Endometrium (tissue), 2 donors: Measurements from ENCODE around the gene EXD2.
"Not testable (repeated sequence)": the region's sequence is repeated elsewhere in the genome, so short reads cannot be mapped to it uniquely, and the experiment has no call there.

Source experiments
- FAIRE-seq: peaks from 2 replicates; lab custom pipeline; 2012; peaks lifted over from hg19 to GRCh38; lab: Jason Lieb, UNC
- donor health status: control.
- donor health status: control.

The EXD2 gene

DNA sequence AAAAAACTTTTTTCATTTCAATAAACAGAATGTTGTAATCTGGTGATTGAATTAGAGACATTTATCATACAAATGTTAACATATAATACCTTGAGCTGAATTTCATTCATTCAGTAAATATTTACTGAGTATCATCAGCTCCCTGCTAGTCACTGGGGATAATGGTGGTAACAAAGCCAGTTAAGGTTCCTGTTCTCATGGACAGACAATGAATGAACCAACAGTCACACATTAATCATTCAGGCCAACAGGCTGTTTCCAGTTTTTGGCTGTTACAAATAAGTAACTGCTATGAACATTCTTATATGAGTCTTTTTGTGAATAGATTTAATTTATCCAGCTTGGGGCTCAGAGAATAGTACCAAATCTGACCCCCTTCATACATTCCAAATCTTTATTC is 13.5 kb downstream of the EXD2 start:
- FAIRE-seq: no peak

DNA sequence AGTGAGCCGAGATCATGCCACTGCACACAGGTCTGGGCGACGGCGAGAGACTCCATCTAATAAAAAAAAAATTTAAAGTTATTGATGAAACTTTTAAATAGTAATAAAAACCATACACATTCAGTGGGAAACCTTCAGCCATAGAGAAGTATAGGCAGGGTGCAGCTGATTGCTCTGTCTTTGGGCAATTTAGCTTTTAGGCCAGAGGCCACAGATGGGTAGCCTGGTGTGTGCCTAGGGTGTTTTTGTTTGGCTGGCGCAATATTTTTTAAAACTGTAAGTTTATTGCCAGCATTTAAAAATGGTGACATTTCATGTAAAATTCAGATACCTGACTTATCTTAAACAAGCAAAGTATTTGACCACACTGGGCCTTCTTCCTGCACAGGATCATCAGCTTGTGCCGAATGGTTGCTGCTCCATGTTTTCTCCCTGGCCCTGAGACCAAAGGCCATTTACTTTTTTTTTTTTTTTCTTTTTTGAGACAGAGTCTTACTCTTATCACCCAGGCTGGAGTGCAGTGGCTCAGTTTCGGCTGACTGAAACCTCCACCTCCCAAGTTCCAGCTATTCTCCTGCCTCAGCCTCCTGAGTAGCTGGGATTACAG is 16.2 kb downstream of the EXD2 start:
- FAIRE-seq: no peak

DNA sequence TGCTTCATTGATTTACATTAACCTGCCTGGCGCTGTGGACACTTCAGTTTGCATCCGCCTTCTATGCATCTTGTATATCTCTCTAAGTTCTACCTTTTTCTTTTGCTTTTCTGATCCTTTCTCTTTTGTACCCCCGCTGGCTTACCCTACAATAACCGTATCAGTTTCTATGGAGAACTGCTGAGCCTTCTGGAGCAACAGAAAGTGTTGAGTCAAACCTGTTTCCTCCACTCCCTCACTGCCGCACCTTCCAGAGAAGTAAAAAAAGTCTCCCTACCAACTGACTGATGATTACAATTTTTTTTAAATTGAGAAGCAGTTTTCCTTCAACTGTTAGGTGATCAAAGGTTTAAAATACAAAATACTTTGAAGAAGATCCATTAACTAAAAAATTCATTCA is 17.4 kb downstream of the EXD2 start:
- no peak for FAIRE-seq

DNA sequence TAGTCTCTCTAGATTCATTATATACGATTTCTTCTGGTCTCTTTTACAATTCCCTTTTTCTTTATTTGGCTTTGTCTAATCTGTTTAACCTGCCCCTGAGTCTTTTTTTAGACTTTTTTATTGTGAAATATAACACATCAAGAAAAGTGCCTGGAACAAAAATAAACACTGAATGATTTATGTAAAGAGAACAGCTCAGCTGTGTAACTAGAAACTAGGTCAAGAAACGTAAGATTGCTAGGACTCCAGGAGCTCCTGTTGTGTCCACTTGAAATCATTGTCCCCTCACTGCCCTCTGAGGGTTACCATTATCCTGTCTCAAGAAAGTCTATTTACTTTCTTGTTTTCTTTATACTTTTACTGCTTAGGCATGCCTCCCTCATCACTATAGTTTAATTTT is 23.1 kb downstream of the EXD2 start:
- no peak for FAIRE-seq

DNA sequence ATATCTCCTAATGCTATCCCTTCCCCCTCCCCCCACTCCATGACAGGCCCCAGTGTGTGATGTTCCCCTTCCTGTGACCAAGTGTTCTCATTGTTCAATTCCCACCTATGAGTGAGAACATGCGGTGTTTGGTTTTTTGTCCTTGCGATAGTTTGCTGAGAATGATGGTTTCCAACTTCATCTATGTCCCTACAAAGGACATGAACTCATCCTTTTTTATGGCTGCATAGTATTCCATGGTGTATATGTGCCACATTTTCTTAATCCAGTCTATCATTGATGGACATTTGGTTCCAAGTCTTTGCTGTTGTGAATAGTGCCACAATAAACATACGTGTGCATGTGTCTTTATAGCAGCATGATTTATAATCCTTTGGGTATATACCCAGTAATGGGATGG is 26.4 kb downstream of the EXD2 start:
- not testable (repeated sequence) for FAIRE-seq

DNA sequence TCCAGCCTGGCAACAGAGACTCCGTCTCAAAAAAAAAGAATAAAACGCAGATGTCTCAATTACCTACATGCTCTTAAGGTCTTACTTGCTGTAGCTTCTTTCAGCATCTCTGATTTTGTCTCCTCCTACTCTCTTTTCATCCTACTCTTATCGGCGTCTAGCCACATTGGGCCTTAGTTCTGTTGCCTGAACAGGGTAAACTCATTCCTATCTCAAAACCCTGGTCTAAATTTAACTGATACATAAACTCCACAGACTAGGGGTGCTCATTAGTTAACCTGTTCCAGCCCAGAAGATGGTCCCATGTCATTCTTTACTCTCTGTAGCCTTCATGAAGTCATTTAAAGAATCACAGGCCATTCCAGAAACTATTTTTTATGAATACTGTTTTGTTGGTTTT is 33.6 kb downstream of the EXD2 start:
- no peak for FAIRE-seq

DNA sequence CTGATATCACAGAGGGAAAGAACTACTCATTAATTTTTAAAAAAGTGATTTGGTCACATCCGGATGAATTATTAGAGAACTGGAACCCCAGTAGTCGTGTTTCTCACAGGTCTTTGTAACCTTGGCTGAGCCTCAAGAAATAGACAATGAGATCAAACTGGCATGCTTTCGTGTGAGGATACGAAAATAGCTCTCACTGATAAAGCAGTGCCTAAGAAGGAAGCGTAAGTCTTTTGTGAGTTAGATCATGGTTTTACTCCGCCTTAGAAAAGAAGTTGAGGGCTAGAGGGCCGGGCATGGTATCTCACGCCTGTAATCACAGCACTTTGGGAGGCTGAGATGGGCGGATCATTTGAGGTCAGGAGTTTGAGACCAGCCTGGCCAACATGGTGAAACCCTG is 34.9 kb downstream of the EXD2 start:
- no peak for FAIRE-seq

DNA sequence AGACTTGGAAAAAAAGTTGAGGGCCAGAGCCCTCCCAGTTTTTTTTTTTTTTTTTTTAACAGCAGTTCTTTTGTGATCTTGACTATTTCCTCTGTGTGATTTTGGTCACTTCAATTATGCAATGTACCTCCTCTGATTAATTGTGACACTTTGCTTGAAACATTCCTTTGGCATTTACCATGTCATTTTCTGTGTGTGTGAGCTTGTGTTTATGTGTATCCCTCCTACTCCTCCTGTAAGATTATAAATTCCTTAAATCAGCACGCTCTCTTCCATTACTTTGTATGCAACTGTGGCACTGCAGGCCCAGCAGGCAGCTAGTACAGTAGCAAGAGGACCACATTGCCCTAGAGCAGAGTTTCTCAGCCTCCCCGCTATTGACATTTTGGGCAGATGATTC is 35.4 kb downstream of the EXD2 start:
- no peak for FAIRE-seq

DNA sequence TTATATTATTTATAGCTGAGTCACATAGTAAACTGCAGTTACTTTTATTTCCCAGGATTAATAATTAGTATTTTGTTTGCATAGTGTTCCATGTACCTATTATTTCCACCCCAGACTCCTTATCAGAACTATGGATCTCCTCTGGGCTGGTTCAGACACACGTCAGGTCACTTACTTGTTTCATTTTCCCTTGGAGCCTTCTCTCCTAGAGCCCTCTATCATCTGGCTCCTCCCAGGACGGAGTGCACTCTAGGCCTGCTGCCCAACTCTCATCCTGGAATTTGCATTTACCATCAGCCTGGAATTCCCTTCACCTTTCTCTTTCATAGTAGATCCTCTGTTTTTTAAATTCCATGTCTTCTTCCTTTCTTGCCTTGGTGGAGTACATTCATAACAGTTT is 40.2 kb downstream of the EXD2 start:
- no peak for FAIRE-seq

DNA sequence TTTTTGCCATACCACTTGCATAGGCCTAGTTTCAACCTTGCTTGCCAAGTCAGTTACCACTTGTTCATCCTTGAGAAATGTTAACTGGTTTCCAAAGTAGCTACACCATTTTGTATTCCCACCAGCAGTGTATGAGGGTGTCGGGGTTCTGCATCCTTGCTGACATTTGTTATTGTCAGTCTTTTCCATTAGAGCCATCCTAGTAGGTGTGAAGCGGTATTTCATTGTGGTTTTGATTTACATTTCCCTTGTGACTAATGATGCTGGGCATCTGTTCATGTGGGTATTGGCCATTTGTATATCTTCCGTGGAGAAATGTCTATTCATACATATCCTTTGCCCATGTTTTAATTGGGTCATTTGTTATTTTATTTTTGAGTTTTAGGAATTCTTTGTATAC is 41.1 kb downstream of the EXD2 start:
- no peak for FAIRE-seq

DNA sequence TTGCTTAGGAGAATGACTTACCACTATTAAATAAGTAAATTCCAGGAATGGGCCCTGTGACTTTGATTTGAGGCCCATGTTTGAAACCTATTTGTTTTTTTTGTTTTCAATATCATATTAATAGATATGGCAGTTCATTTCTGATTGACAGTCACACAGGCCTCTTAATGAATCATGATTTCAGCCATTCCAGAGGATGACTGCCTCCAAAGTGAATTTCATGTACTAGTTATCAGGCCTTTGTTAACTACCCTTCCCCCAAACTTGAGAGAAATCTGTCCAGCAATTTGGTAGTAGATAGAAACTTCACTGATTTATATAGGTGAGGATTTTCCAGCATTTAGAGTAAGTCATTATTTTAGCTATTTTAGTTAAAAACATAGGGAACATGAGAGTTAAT is 42.8 kb downstream of the EXD2 start:
- FAIRE-seq: no peak

DNA sequence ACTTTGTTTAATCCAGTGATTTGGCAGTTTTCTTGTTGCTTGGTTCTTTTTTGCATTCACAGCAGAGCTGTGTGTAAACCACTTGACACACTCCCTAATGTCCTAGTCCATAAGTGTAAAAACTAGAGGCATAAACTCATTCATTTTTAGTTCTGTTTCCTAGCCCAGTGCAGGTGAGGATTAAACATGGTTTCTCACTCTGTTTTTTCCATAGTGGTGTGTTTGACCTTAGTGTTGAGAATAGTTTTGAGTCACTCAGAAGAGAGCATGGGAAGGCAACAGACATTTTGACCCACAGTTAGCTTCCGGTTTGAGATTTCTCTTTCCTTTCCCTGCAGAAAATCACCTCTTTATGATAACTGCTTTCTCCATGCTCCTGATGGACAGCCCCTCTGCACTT is 44.4 kb downstream of the EXD2 start:
- FAIRE-seq: no peak

DNA sequence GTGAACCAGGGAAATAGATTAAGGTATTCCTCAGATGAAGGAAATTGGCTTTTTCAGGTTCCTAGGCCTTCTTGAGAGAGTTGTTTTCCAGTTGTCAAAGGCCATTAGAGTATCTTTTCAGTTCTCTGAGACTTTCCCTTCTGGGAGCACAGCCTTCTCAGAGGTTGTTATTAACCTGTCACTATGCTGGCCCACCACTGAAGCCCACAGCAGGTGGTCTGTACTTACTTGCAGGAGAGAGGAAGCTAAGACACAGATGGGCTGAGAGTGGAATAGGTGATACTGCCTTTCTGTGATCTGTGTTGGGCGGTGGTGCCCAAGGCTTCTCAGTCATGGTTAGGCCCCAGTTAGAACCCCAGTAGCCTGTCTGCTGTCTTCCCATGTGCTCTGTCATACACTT is 45.8 kb downstream of the EXD2 start:
- FAIRE-seq: no peak

DNA sequence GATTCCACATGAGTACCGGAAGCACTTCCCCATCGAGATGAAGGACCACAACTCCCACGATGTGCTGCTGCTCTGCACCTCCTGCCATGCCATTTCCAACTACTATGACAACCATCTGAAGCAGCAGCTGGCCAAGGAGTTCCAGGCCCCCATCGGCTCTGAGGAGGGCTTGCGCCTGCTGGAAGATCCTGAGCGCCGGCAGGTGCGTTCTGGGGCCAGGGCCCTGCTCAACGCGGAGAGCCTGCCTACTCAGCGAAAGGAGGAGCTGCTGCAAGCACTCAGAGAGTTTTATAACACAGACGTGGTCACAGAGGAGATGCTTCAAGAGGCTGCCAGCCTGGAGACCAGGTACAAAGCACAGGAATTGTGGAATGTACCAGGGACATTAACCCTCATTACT is 46.3 kb downstream of the EXD2 start:
- FAIRE-seq: no peak

DNA sequence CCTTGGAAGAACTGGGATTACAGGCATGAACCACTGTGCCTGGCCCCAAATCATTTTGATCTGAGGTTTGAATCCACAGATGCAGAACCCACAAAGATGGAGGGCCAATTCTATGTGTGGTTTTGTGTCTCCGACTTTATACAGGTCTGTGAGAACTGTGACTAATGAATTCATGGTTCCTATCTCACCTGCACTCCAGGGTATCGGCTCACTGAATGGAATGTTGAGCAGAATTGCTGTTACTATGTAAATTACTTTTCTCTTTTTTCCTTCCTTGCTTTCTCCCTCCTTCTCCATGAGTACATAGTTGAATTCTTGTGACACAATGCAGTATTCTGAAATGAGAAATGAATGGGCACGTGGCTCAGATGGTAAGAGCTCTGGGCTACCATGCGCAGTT is 47.6 kb downstream of the EXD2 start:
- FAIRE-seq: no peak

DNA sequence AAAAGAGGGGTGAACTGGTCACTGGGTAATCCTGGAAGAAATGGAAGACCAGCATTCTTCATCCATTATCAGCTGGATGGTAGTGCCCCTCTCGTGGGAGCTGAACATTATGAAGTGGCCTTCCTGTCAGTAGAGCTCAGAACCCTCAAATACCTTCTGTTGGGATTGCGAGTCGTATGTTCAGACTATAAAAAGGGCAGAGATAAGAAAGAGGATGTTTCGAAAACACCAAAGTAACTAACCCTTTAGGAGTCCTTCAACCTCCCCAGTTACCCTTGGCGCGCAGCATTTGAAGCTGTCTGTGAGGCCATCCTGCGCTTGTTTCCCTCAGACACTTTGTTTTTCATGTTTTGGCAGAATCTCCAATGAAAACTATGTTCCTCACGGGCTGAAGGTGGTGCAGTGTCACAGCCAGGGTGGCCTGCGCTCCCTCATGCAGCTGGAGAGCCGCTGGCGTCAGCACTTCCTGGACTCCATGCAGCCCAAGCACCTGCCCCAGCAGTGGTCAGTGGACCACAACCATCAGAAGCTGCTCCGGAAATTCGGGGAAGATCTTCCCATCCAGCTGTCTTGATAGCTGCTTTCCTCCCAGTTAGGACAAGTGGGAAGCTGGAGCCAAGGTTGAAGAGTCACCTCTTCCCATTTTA is 49.4 kb downstream of the EXD2 start:
- FAIRE-seq: no peak

DNA sequence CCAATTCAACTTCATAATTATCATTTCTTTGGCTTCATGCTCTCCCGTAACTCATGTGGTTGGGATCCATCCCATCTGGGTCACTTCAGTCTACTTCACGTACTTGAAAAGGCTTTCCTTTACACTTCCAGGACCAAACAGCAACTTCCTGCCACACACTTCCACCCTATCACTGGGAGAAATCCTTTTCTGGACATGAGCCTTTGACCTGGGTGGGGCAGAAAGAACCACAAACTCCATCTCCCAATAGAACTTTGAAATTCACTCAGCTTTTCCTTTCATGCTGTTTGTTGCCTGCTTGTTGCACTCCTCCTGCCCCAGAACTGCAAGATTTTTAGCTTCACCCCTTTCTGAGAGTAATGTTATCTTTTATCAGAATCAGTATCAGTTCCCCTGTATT is 50.3 kb downstream of the EXD2 start:
- no peak for FAIRE-seq

DNA sequence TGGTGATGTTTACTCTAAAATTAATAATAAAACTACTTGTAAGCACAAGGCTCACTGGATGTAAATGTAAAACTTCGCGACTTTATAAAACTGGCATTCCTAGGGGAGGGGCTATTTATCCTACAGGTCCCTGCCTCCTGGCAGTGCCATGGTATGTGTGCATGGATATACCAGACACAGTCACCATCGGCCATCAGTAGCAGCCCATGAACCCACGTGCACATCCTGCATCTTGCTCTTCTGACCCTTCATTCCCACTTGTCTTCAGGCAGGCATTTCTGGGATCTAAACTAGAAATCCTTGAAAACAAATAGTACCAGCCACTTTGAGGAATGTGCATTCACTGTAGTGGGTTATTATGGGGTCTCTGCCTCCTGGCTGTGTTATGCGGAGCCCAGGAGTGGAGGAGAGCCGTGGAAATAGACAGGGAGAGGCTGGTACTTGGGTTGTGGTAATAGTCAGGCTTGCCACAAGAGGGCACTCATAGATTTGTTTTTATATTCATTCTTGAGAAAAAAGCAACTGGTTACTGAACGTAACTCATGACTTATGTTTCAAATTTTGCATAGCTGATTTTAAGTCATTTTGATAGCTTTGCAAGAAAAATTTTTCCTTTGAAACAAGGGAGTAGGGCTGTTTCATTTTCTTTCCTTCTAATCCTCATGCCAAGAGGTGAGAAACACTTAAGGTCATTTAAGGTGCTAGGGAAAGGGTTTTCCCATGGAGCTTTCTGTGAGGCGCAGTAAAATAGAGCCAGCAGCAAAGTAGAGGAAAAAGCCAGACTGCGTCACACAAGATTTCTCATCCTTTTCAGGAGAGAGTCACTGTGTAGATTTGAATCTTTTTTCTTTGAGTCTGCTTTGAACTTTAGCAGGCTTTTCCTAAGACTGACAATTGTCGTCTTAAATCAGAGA is 51.3 kb downstream of the EXD2 start:
- peak; percentile 65 for FAIRE-seq

DNA sequence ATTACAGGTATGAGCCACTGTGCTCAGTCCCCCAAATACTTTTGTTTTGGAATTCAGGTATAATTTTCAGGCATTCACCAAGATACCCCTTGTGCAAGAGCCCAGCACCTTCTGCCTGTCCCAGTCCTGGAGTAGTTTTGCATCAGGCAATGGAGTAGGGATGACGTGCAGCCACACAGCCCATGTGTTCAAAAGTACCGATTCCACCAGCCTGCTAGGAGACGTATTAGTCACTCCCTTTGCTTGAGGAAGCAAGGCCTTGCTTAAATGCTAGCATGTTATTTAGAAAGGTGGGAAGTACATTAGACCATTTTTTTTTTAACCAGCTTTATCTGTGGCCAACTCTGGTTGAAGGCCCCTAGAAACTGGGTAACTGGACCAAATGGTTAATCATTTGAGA is 53.6 kb downstream of the EXD2 start:
- no peak for FAIRE-seq

DNA sequence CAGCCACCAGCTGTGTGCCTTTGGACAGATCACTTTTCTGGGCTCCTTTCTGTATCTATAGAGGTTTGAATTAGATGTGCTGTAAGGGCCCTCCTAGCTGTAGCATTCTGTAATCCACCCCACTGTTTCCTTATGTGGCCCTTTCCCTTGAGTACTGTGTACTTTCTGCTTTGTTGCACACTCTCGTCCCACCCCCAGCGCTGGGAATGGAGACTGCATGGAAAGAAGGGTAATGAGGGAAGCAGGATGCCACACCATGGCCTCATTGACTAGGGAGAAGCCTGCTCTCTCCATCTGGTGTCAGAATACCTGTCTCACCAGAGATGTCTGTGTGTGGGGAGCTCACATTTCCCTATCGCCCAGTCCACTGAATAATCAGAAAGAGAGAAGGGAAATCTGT is 55.0 kb downstream of the EXD2 start:
- no peak for FAIRE-seq

DNA sequence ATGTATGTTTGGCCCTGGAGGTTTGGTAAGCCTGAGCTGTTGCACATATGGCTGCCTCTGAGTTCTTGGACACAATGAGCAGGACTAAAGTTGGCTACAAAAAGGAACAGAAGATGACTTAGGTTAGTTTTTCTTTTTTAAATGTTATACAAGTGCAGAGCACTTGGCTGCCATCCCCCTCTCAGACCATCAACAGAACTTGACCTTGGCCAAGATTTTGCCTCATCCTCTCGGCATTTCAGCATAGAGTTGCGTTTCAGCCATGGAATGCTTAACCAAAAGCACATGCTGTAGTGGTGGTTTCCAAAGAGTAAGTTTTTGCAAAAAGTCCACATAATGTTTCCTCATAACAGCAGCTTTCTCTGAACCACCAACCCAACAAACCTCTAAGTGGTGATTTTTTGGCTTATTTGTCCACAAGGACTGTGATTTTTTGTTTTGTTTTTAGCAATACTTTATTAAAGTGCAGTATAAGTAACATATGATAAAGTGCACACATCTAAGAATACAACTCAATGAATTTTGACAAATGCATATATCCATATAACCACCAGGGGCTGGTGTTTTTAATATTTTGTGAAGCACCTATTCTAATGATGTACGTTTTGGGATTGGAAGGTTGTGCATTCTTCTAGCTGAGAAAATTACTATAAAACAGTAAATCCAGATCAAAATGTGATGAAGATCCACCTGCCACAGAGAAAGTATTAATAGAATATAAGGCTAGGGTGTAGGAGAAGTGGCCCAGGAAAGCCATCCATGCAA is 56.6 kb downstream of the EXD2 start:
- FAIRE-seq: peak; percentile 82

DNA sequence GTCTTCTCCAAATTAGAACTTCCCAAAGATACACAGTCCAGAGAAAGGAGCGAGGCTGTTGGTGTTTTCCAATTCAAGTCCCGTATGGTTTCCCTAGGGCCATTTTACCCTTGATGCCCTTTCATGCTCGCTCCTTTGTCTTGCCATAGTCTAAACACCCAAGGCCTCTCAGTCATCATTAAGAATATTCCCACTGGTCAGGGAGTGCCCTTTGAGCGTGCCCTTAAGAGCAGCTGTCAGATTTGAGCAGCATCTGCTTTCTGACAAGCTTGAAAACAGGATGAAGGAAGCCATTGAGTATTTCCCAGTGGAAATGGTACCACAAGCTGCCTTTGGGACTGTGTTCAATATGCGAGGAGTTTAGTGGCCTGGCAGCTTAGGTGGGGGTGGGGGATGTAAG is 58.3 kb downstream of the EXD2 start:
- FAIRE-seq: no peak

DNA sequence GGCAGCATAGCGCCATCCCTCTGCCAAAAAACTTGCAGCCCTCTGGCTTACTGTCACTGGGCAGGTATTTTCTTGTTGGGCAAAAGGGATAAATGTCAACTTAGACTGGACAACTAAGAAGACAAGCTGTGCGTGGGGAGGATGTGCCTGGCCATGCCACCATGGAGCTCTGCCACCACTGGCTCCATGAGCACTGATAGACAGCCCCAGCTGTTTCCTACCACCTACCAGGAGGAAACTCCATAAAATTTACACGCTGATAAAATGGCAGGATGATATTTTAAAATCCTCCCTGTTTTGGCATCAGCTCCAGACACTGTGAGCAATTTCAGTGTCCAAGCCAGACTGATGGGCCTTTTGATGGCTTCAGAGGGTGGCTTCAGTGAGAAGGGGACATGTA is 61.6 kb downstream of the EXD2 start:
- FAIRE-seq: no peak
